ENCODE data around the gene IL1RL2. TPM values are rescaled to one million over a fixed set of nuclear protein-coding genes. Genes with fewer than 3 reads are reported as not detected.

The IL1RL2 gene
- total RNA-seq, 1 experiment from 2014 or later = 0.11 TPM

DNA sequence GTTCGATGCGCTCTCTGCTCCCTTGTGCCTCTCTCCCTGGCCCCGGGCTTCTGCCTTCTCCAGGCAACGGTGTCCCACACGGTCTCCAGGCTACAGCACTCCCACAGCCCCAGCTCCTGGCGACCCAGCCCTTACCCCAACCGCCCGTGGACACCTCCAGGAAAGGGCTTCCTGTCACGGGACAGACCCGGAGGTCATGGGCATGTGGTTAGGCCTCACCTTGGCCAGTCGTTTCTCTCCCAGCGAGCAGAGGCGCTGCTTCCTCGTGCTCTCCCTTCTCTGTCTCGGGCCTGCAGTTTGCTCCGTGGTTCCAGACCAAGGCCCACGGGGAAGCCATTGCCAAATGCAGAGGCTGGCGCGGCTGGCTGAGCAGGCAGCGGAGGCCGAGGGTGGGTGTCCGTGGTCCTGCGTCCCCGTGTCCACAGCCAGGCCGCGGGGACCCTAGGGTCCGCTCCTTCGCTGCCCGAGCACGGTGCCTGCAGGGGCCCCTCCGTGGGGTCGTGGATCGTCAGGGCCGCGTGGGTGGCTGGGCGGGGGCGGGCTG, 63.5 kb downstream of the IL1RL2 start:
- ATAC-seq = no peak
- CTCF ChIA-PET = no interaction called here
- intact Hi-C loops (cut with micrococcal nuclease) = no loop called here

GRCh38 chr2:102251042-102251848, 64.4 kb downstream of the IL1RL2 start:
- H3K36me3 ChIP-seq (ENCODE audit: low read depth, low read length) = no peaks in the 10 kb centered on the region
- H2AFZ ChIP-seq (ENCODE audit: low read length) = peak overlapping the region; percentile 58; the same call in 1 of the 2 replicates
- TF ChIP-seq EZH2 (IDR thresholded peaks at IDR 0.05; ENCODE audit: low read length, unreplicated experiment) (no peak), CTCF (conservative IDR thresholded peaks at IDR 0.05; ENCODE audit: low read depth, low read length) (no peak), EZH2phosphoT487 (IDR thresholded peaks at IDR 0.05; ENCODE audit: borderline replicate concordance, low read length) (no peak)
- H3K4me2 ChIP-seq (ENCODE audit: low read length) = peak overlapping the region; percentile 62
- H3K79me2 ChIP-seq (ENCODE audit: low read length) = no peaks in the 10 kb centered on the region
- H3K4me3 ChIP-seq (ENCODE audit: low read length) = peak overlapping the region; percentile 32; the same call in 1 of the 2 replicates
- H3K27ac ChIP-seq (ENCODE audit: low read length) = no peak overlapping the region
- ChIA-PET POLR2A (ENCODE audit: unreplicated experiment) (no interaction called here), CTCF (interaction anchor here (0.7 kb wide), 1 partner anchor 10 kb away, joined by 3 read pairs; no protein-coding TSS in a partner anchor)
- H3F3A ChIP-seq (ENCODE audit: low read length, unreplicated experiment) = no peaks in the 10 kb centered on the region
- no peaks in the 10 kb centered on the region for H3K9me2 ChIP-seq (replicated peaks; ENCODE audit: low read length)
- 0 out of 2 replicates have a peak, but pooled peaks cover 6% of the 10 kb centered on the region for H3K4me1 ChIP-seq (ENCODE audit: insufficient read depth, low read length)
- no peaks in the 10 kb centered on the region for H3K27me3 ChIP-seq (ENCODE audit: low read length)
- no peaks in the 10 kb centered on the region for H3K9me3 ChIP-seq (ENCODE audit: low read length)
- H3K9ac ChIP-seq (ENCODE audit: low read length) = no peak overlapping the region
- ATAC-seq = peak; percentile 33; the same call in 1 of the 2 replicates
- H4K20me1 ChIP-seq (ENCODE audit: low read length) = no peaks in the 10 kb centered on the region
- no peak for DNase-seq
- no TSS peak for BruUV-seq (replicated peaks)
- intact Hi-C loops (cut with micrococcal nuclease) = no loop called here

More for the DNA sequence above, 63.5 kb downstream of the IL1RL2 start:
- Histone ChIP-seq H3K36me3 (ENCODE audit: low read depth, low read length) (no peaks in the 10 kb centered on the region), H3F3A (ENCODE audit: low read length, unreplicated experiment) (no peaks in the 10 kb centered on the region), H3K4me1 (ENCODE audit: insufficient read depth, low read length) (0 out of 2 replicates have a peak, but pooled peaks cover 6% of the 10 kb centered on the region), H3K27ac (ENCODE audit: low read length) (no peak overlapping the region), H3K4me3 (ENCODE audit: low read length) (no peak overlapping the region), H3K9me3 (ENCODE audit: low read length) (no peaks in the 10 kb centered on the region), H4K20me1 (ENCODE audit: low read length) (no peaks in the 10 kb centered on the region), H2AFZ (ENCODE audit: low read length) (no peak overlapping the region), H3K79me2 (ENCODE audit: low read length) (no peaks in the 10 kb centered on the region), H3K27me3 (ENCODE audit: low read length) (no peaks in the 10 kb centered on the region), H3K9ac (ENCODE audit: low read length) (no peak overlapping the region), H3K4me2 (ENCODE audit: low read length) (no peak overlapping the region), H3K9me2 (replicated peaks; ENCODE audit: low read length) (no peaks in the 10 kb centered on the region)
- DNase-seq = no peak
- TF ChIP-seq CTCF (conservative IDR thresholded peaks at IDR 0.05; ENCODE audit: low read depth, low read length) = no peak
- TF ChIP-seq EZH2phosphoT487 (IDR thresholded peaks at IDR 0.05; ENCODE audit: borderline replicate concordance, low read length) = no peak
- no peak for TF ChIP-seq EZH2 (IDR thresholded peaks at IDR 0.05; ENCODE audit: low read length, unreplicated experiment)
- POLR2A ChIA-PET (ENCODE audit: unreplicated experiment) = no interaction called here
- BruUV-seq (replicated peaks) = no TSS peak

DNA sequence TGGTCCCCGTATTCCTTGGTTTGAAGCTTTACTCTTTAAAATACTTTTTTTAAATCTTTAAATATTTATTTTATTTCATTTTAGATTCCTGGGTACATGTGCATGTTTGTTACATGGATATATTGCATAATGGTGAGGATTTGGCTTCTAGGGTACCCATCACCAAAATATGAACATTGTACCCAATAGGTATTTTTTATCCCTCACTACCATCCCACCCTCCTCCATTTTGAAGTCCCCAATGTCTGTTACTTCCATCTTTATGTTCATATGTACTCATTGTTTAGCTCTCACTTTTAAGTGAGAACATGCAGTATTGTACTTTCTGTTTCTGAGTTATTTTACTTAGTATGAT, 65.0 kb downstream of the IL1RL2 start:
- Histone ChIP-seq H4K20me1 (ENCODE audit: low read length) (no peaks in the 10 kb centered on the region), H3K4me1 (ENCODE audit: insufficient read depth, low read length) (0 out of 2 replicates have a peak, but pooled peaks cover 6% of the 10 kb centered on the region), H2AFZ (ENCODE audit: low read length) (no peak overlapping the region), H3K79me2 (ENCODE audit: low read length) (no peaks in the 10 kb centered on the region), H3K4me3 (ENCODE audit: low read length) (no peak overlapping the region), H3K4me2 (ENCODE audit: low read length) (no peak overlapping the region), H3F3A (ENCODE audit: low read length, unreplicated experiment) (no peaks in the 10 kb centered on the region), H3K27me3 (ENCODE audit: low read length) (no peaks in the 10 kb centered on the region), H3K27ac (ENCODE audit: low read length) (no peak overlapping the region), H3K9me2 (replicated peaks; ENCODE audit: low read length) (no peaks in the 10 kb centered on the region), H3K36me3 (ENCODE audit: low read depth, low read length) (no peaks in the 10 kb centered on the region), H3K9ac (ENCODE audit: low read length) (no peak overlapping the region), H3K9me3 (ENCODE audit: low read length) (no peaks in the 10 kb centered on the region)
- intact Hi-C loops (cut with micrococcal nuclease) = no loop called here
- ATAC-seq = no peak
- DNase-seq = no peak
- CTCF ChIA-PET = no interaction called here
- BruUV-seq (replicated peaks) = no TSS peak
- POLR2A ChIA-PET (ENCODE audit: unreplicated experiment) = no interaction called here
- TF ChIP-seq CTCF (conservative IDR thresholded peaks at IDR 0.05; ENCODE audit: low read depth, low read length) (no peak), EZH2phosphoT487 (IDR thresholded peaks at IDR 0.05; ENCODE audit: borderline replicate concordance, low read length) (no peak), EZH2 (IDR thresholded peaks at IDR 0.05; ENCODE audit: low read length, unreplicated experiment) (no peak)

All from PC-3 (cell line).